ENCODE measurements around the gene KANK4.

GRCh38 chr1:62336638-62336994 lies 17.4 kb upstream of the KANK4 start:
- TF ChIP-seq, protein P1, sequence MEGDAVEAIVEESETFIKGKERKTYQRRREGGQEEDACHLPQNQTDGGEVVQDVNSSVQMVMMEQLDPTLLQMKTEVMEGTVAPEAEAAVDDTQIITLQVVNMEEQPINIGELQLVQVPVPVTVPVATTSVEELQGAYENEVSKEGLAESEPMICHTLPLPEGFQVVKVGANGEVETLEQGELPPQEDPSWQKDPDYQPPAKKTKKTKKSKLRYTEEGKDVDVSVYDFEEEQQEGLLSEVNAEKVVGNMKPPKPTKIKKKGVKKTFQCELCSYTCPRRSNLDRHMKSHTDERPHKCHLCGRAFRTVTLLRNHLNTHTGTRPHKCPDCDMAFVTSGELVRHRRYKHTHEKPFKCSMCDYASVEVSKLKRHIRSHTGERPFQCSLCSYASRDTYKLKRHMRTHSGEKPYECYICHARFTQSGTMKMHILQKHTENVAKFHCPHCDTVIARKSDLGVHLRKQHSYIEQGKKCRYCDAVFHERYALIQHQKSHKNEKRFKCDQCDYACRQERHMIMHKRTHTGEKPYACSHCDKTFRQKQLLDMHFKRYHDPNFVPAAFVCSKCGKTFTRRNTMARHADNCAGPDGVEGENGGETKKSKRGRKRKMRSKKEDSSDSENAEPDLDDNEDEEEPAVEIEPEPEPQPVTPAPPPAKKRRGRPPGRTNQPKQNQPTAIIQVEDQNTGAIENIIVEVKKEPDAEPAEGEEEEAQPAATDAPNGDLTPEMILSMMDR (IDR thresholded peaks at IDR 0.05) = no peak
- no peak for TF ChIP-seq POLR2A (IDR thresholded peaks at IDR 0.05)
